MM.1S (cell line): Measurements from ENCODE around the gene ABCC11.

Experiments used
- EZH2 ChIP-seq: fragments of 300-600 bp; sonication (generic); optimal IDR thresholded peaks from 2 replicates; pipeline ENCODE3; 2017; ENCODE audit warnings: low read depth, mild to moderate bottlenecking, antibody characterized with exemption, low read length, mixed read lengths
- EZH2phosphoT487 ChIP-seq: fragments of 300-600 bp; sonication (generic); IDR thresholded peaks from 2 replicates; pipeline ENCODE4 v1.6.1; 2018; ENCODE audit warnings: antibody characterized with exemption, low read length
- TF ChIP-seq, protein P1 (sequence below): fragments of 300-600 bp; sonication (generic); IDR thresholded peaks from 2 replicates; pipeline ENCODE4 v1.5.1; 2016; ENCODE audit warnings: antibody characterized with exemption, low read length, mixed read lengths

DNA sequence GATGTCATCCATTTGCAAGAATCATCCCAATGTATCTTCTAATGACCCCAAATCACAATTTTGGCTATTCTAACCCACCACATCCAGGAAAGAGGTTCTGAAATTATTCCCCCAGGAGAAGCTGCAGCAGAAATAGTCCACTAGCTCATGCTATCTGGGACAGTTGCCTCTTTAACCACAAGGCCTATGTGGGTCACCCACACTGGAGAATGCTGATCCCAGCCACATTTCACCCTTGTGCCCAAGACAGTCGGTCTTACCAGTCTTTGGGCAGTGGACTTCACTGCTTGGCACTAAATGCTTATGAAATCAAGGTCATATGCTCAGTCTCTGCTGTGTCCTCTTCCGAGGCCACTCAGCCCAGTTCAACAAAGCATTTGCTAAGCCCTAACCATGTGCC, 118.6 kb downstream of the ABCC11 start:
- TF ChIP-seq EZH2phosphoT487 (no peak), EZH2 (no peak)
- TF ChIP-seq, protein P1, sequence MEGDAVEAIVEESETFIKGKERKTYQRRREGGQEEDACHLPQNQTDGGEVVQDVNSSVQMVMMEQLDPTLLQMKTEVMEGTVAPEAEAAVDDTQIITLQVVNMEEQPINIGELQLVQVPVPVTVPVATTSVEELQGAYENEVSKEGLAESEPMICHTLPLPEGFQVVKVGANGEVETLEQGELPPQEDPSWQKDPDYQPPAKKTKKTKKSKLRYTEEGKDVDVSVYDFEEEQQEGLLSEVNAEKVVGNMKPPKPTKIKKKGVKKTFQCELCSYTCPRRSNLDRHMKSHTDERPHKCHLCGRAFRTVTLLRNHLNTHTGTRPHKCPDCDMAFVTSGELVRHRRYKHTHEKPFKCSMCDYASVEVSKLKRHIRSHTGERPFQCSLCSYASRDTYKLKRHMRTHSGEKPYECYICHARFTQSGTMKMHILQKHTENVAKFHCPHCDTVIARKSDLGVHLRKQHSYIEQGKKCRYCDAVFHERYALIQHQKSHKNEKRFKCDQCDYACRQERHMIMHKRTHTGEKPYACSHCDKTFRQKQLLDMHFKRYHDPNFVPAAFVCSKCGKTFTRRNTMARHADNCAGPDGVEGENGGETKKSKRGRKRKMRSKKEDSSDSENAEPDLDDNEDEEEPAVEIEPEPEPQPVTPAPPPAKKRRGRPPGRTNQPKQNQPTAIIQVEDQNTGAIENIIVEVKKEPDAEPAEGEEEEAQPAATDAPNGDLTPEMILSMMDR: no peak
